GM18505 (cell line): Measurements from ENCODE around the gene ARMCX4.

Experiments
- ATAC-seq: cut with Tn5 transposase; IDR thresholded peaks from one replicate; pipeline ENCODE4 v1.9.1; 2021; ENCODE audit not compliant: unreplicated experiment
- POLR2A ChIP-seq: IDR thresholded peaks from 4 replicates; pipeline ENCODE4 v1.6.1; 2011; ENCODE audit warnings: borderline replicate concordance; ENCODE audit not compliant: insufficient read depth, insufficient read length; ENCODE audit errors: extremely low read depth

The ARMCX4 gene

GRCh38 chrX:101485212-101485949 lies at the start of gene ARMCX4:
ARMCX4 (plus strand) TSS chrX:101485456; CDS start chrX:101488590, 3,134 bp downstream.
- no peak for TF ChIP-seq POLR2A
- no peak for ATAC-seq

- no peak for TF ChIP-seq POLR2A
- ATAC-seq, result no peak
These were observed 43.2 kb upstream of the ARMCX4 start for GRCh38 chrX:101442085-101442484.

- ATAC-seq, result no peak
- no peak for TF ChIP-seq POLR2A
These were observed 36.0 kb upstream of the ARMCX4 start for GRCh38 chrX:101449279-101449678.

GRCh38 chrX:101450085-101450484 lies 35.2 kb upstream of the ARMCX4 start:
- TF ChIP-seq POLR2A, result no peak
- no peak for ATAC-seq

- TF ChIP-seq POLR2A, result no peak
- no peak for ATAC-seq
These were observed 34.3 kb upstream of the ARMCX4 start for GRCh38 chrX:101450961-101451360.

- no peak for ATAC-seq
- no peak for TF ChIP-seq POLR2A
These were observed 33.2 kb upstream of the ARMCX4 start for GRCh38 chrX:101452056-101452455.

GRCh38 chrX:101460669-101461068 lies 24.6 kb upstream of the ARMCX4 start:
- no peak for ATAC-seq
- TF ChIP-seq POLR2A, result no peak

- TF ChIP-seq POLR2A, result no peak
These were observed 22.4 kb upstream of the ARMCX4 start for GRCh38 chrX:101462892-101463291.

GRCh38 chrX:101478366-101478765 lies 6.9 kb upstream of the ARMCX4 start:
- no peak for TF ChIP-seq POLR2A

More at GRCh38 chrX:101462892-101463291, 22.4 kb upstream of the ARMCX4 start:
- ATAC-seq, result peak; percentile 69

GRCh38 chrX:101482296-101482695 lies 3.0 kb upstream of the ARMCX4 start:
- TF ChIP-seq POLR2A, result no peak
- ATAC-seq, result no peak

More at GRCh38 chrX:101478366-101478765, 6.9 kb upstream of the ARMCX4 start:
- ATAC-seq, result no peak

- TF ChIP-seq POLR2A, result no peak
- ATAC-seq, result no peak
These were observed 1.6 kb upstream of the ARMCX4 start for GRCh38 chrX:101483705-101484104.

- ATAC-seq, result no peak
- no peak for TF ChIP-seq POLR2A
These were observed 1.1 kb upstream of the ARMCX4 start for GRCh38 chrX:101484135-101484534.

- no peak for TF ChIP-seq POLR2A
- ATAC-seq, result no peak
These were observed 3.5 kb downstream of the ARMCX4 start for GRCh38 chrX:101488796-101489195.

GRCh38 chrX:101491943-101492342 lies 6.7 kb downstream of the ARMCX4 start:
- no peak for ATAC-seq
- no peak for TF ChIP-seq POLR2A
